Memory B cell (primary cell): ENCODE results near the gene RLBP1.

ENCODE experiments used
- ATAC-seq: fragments of 150-1000 bp; cut with Tn5 transposase; 2 replicates; pipeline ENCODE4 v1.10.0; 2021; ENCODE audit warnings: low read depth, mild to moderate bottlenecking, moderate library complexity
- DNase-seq, 2 donors: peaks; one replicate each; pipeline ENCODE4 v3.0.0; 2022; ENCODE audit warnings: low spot score in 2 of 2
- H3K27ac Mint-ChIP-seq: one replicate; pipeline ENCODE4 v1.8.0; 2022; ENCODE audit warnings: mild to moderate bottlenecking, moderate library complexity, mixed read lengths
- H3K27me3 Mint-ChIP-seq: one replicate; pipeline ENCODE4 v1.8.0; 2022; ENCODE audit warnings: mixed read lengths
- H3K36me3 Mint-ChIP-seq: one replicate; pipeline ENCODE4 v1.8.0; 2022; ENCODE audit warnings: mild to moderate bottlenecking, mixed read lengths
- H3K4me1 Mint-ChIP-seq: one replicate; pipeline ENCODE4 v1.8.0; 2022; ENCODE audit warnings: mixed read lengths
- H3K4me3 Mint-ChIP-seq: one replicate; pipeline ENCODE4 v1.8.0; 2022; ENCODE audit warnings: mild to moderate bottlenecking, moderate library complexity, mixed read lengths
- H3K9me3 Mint-ChIP-seq: one replicate; pipeline ENCODE4 v1.8.0; 2022; ENCODE audit warnings: mixed read lengths

RLBP1 gene

DNA sequence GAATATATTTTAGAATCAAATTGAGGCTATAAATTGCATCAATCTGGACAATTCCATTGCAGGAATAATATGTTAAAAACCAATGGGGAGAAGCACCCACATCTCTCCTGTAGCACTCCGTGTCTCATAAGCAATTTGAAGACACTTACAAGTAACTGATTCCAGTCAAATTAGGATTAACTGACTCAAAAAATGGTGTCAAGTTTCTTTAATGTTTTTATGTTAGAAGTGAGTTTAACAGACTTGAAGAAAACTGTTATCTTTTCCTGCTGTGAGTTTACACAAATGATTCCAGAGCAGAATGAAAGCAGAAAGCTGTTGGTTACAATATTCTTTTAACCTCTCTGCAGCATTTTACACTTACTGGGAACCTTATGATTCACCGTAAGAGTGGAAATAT lies 23.2 kb downstream of the RLBP1 start:
- no peak for ATAC-seq
- H3K4me1 Mint-ChIP-seq = no peaks in the 10 kb centered on the region
- no peak overlapping the region for H3K4me3 Mint-ChIP-seq
- H3K27me3 Mint-ChIP-seq = no peaks in the 10 kb centered on the region
- no peak for DNase-seq
- H3K36me3 Mint-ChIP-seq = peaks cover 17% of the 10 kb centered on the region
- H3K27ac Mint-ChIP-seq = no peak overlapping the region
- no peaks in the 10 kb centered on the region for H3K9me3 Mint-ChIP-seq

- H3K36me3 Mint-ChIP-seq = peaks cover 24% of the 10 kb centered on the region
- ATAC-seq (no peak), DNase-seq (no peak)
- no peaks in the 10 kb centered on the region for H3K4me1 Mint-ChIP-seq
- no peaks in the 10 kb centered on the region for H3K9me3 Mint-ChIP-seq
- H3K4me3 Mint-ChIP-seq = no peak overlapping the region
- H3K27me3 Mint-ChIP-seq = no peaks in the 10 kb centered on the region
- H3K27ac Mint-ChIP-seq = no peak overlapping the region
These were observed 23.8 kb downstream of the RLBP1 start for GRCh38 chr15:89197503-89197971.

DNA sequence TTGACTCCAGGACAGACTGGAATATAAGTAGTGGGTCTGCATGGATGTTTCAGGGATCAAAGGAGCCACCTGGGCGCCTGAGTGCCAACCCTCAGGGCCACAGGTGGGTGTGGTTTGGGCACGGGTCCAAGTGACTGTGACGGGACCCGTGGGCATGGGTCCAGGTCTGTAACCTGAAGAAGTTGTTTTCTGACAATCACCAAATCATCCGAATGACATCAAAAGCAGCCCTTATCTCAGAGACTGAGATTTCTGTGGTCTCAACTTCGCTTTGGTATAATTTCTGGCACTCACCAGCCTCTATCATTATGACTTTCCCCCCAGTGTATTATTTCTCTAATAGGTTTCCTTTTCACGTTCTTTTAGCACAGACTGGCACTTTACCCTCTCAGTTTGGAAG lies 24.4 kb downstream of the RLBP1 start:
- Mint-ChIP-seq H3K9me3 (no peaks in the 10 kb centered on the region), H3K36me3 (peaks cover 27% of the 10 kb centered on the region), H3K4me1 (no peaks in the 10 kb centered on the region), H3K27me3 (no peaks in the 10 kb centered on the region), H3K4me3 (no peak overlapping the region), H3K27ac (no peak overlapping the region)
- DNase-seq (no peak), ATAC-seq (no peak)

- DNase-seq (no peak), ATAC-seq (no peak)
- H3K4me3 Mint-ChIP-seq = no peak overlapping the region
- no peaks in the 10 kb centered on the region for H3K4me1 Mint-ChIP-seq
- H3K36me3 Mint-ChIP-seq = peaks cover 29% of the 10 kb centered on the region
- no peaks in the 10 kb centered on the region for H3K27me3 Mint-ChIP-seq
- no peaks in the 10 kb centered on the region for H3K9me3 Mint-ChIP-seq
- no peak overlapping the region for H3K27ac Mint-ChIP-seq
These were observed 25.1 kb downstream of the RLBP1 start for GRCh38 chr15:89196241-89196640.

GRCh38 chr15:89195836-89196235 lies 25.5 kb downstream of the RLBP1 start:
- Mint-ChIP-seq H3K9me3 (no peaks in the 10 kb centered on the region), H3K4me3 (no peak overlapping the region), H3K27me3 (no peaks in the 10 kb centered on the region), H3K36me3 (peaks cover 31% of the 10 kb centered on the region), H3K27ac (no peak overlapping the region), H3K4me1 (no peaks in the 10 kb centered on the region)
- DNase-seq = no peak
- no peak for ATAC-seq

- DNase-seq (no peak), ATAC-seq (no peak)
- Mint-ChIP-seq H3K27me3 (no peaks in the 10 kb centered on the region), H3K4me3 (no peak overlapping the region), H3K36me3 (peaks cover 33% of the 10 kb centered on the region), H3K27ac (no peak overlapping the region), H3K4me1 (no peaks in the 10 kb centered on the region), H3K9me3 (no peaks in the 10 kb centered on the region)
These were observed 26.8 kb downstream of the RLBP1 start for GRCh38 chr15:89194608-89195007.

DNA sequence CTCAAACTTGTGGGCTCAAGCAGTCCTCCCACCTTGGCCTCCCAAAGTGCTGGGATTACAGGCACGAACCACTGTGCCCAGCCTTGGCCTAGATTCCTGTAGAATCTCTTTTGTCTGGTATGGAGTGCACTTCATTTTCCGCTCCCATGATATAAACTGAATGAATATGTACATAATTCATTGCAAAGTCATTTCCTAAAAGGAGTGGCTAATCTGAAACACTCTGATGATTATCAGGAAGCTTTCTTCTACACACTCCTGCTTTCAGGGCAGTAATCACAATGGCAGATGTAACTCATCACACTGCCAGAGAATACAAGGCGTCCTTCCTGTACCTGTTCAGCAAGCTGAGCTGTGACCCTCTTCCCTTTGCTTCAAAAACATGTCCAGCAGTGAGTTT lies 28.6 kb downstream of the RLBP1 start:
- no peaks in the 10 kb centered on the region for H3K27me3 Mint-ChIP-seq

DNA sequence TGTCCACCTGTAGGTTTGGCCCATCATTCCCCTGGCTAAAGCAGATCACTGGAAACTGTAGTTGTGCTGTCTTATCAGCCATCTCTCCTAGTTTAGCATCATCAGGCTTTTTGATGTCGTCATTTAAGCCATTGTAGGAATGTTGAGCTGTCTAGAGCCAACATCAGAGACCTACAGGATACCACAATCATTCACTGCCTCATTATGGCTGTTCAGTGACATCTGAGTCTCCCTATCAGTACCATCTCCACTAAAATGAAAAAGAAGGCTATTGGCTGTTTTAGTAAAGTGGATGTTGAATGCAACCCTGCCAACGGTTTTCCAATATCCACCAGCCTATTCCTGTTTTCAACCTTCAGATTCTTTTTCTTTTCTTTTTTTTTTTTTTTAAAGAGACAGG lies 29.2 kb downstream of the RLBP1 start:
- no peaks in the 10 kb centered on the region for H3K4me1 Mint-ChIP-seq
- H3K9me3 Mint-ChIP-seq = no peaks in the 10 kb centered on the region
- no peaks in the 10 kb centered on the region for H3K27me3 Mint-ChIP-seq
- peaks cover 37% of the 10 kb centered on the region for H3K36me3 Mint-ChIP-seq
- no peak overlapping the region for H3K27ac Mint-ChIP-seq
- no peak overlapping the region for H3K4me3 Mint-ChIP-seq
- no peak for DNase-seq
- no peak for ATAC-seq

More for the DNA sequence above, 28.6 kb downstream of the RLBP1 start:
- H3K36me3 Mint-ChIP-seq = peaks cover 35% of the 10 kb centered on the region
- DNase-seq (no peak), ATAC-seq (no peak)
- no peak overlapping the region for H3K27ac Mint-ChIP-seq
- H3K9me3 Mint-ChIP-seq = no peaks in the 10 kb centered on the region
- H3K4me1 Mint-ChIP-seq = no peaks in the 10 kb centered on the region
- no peak overlapping the region for H3K4me3 Mint-ChIP-seq

- Mint-ChIP-seq H3K36me3 (peaks cover 38% of the 10 kb centered on the region), H3K4me1 (no peaks in the 10 kb centered on the region), H3K9me3 (no peaks in the 10 kb centered on the region), H3K27me3 (no peaks in the 10 kb centered on the region), H3K27ac (no peak overlapping the region), H3K4me3 (no peak overlapping the region)
- no peak for DNase-seq
- ATAC-seq = no peak
These were observed 33.3 kb downstream of the RLBP1 start for GRCh38 chr15:89187986-89188514.

GRCh38 chr15:89187301-89187985 lies 33.9 kb downstream of the RLBP1 start:
- H3K9me3 Mint-ChIP-seq = no peaks in the 10 kb centered on the region
- H3K27me3 Mint-ChIP-seq = no peaks in the 10 kb centered on the region
- DNase-seq (no peak), ATAC-seq (no peak)
- no peak overlapping the region for H3K27ac Mint-ChIP-seq
- peaks cover 32% of the 10 kb centered on the region for H3K36me3 Mint-ChIP-seq
- no peak overlapping the region for H3K4me3 Mint-ChIP-seq
- H3K4me1 Mint-ChIP-seq = no peaks in the 10 kb centered on the region

GRCh38 chr15:89186803-89187202 lies 34.6 kb downstream of the RLBP1 start:
- Mint-ChIP-seq H3K27me3 (no peaks in the 10 kb centered on the region), H3K27ac (no peak overlapping the region), H3K4me1 (no peaks in the 10 kb centered on the region), H3K4me3 (no peak overlapping the region), H3K9me3 (no peaks in the 10 kb centered on the region), H3K36me3 (peaks cover 30% of the 10 kb centered on the region)
- DNase-seq (no peak), ATAC-seq (no peak)

- no peaks in the 10 kb centered on the region for H3K4me1 Mint-ChIP-seq
- ATAC-seq (no peak), DNase-seq (no peak)
- peaks cover 26% of the 10 kb centered on the region for H3K36me3 Mint-ChIP-seq
- H3K27me3 Mint-ChIP-seq = no peaks in the 10 kb centered on the region
- no peak overlapping the region for H3K4me3 Mint-ChIP-seq
- no peaks in the 10 kb centered on the region for H3K9me3 Mint-ChIP-seq
- H3K27ac Mint-ChIP-seq = no peak overlapping the region
These were observed 36.4 kb downstream of the RLBP1 start for GRCh38 chr15:89184886-89185526.

- no peak for ATAC-seq
- Mint-ChIP-seq H3K27me3 (no peaks in the 10 kb centered on the region), H3K27ac (no peak overlapping the region), H3K36me3 (peaks cover 26% of the 10 kb centered on the region), H3K9me3 (no peaks in the 10 kb centered on the region), H3K4me3 (no peak overlapping the region), H3K4me1 (no peaks in the 10 kb centered on the region)
- DNase-seq = no peak
These were observed 37.0 kb downstream of the RLBP1 start for GRCh38 chr15:89184357-89184756.

GRCh38 chr15:89179966-89180875 lies 41.2 kb downstream of the RLBP1 start:
- ATAC-seq = no peak
- no peak overlapping the region for H3K27ac Mint-ChIP-seq
- DNase-seq = no peak
- peaks cover 16% of the 10 kb centered on the region for H3K36me3 Mint-ChIP-seq
- no peak overlapping the region for H3K4me3 Mint-ChIP-seq
- H3K27me3 Mint-ChIP-seq = no peaks in the 10 kb centered on the region
- H3K9me3 Mint-ChIP-seq = no peaks in the 10 kb centered on the region
- H3K4me1 Mint-ChIP-seq = no peaks in the 10 kb centered on the region
